Measurements from ENCODE around the gene KIF26B.

Gene KIF26B

GRCh38 chr1:245454051-245454450, 299.3 kb downstream of the KIF26B start:
- H3K4me3 ChIP-seq (ENCODE audit: low read depth, low read length) = no peak overlapping the region
- TF ChIP-seq CTCF (IDR thresholded peaks at IDR 0.05; ENCODE audit: low read depth, low read length, missing control alignments) = no peak
- DNase-seq (ENCODE audit: low read depth) = no peak
- in situ Hi-C loops (cut with HindIII; ENCODE audit: low sequenced_read_pairs) = no loop called here

- DNase-seq (ENCODE audit: low read depth) = no peak
- TF ChIP-seq CTCF (IDR thresholded peaks at IDR 0.05; ENCODE audit: low read depth, low read length, missing control alignments) = no peak
- H3K4me3 ChIP-seq (ENCODE audit: low read depth, low read length) = no peak overlapping the region
- in situ Hi-C loops (cut with HindIII; ENCODE audit: low sequenced_read_pairs) = no loop called here
Observed at GRCh38 chr1:245457562-245457961, 302.8 kb downstream of the KIF26B start.

GRCh38 chr1:245458234-245458633, 303.4 kb downstream of the KIF26B start:
- H3K4me3 ChIP-seq (ENCODE audit: low read depth, low read length) = no peak overlapping the region
- in situ Hi-C loops (cut with HindIII; ENCODE audit: low sequenced_read_pairs) = no loop called here
- no peak for DNase-seq (ENCODE audit: low read depth)
- no peak for TF ChIP-seq CTCF (IDR thresholded peaks at IDR 0.05; ENCODE audit: low read depth, low read length, missing control alignments)

- in situ Hi-C loops (cut with HindIII; ENCODE audit: low sequenced_read_pairs) = no loop called here
- no peak for DNase-seq (ENCODE audit: low read depth)
Observed at GRCh38 chr1:245458761-245459174, 304.0 kb downstream of the KIF26B start.

GRCh38 chr1:245459621-245460020, 304.8 kb downstream of the KIF26B start:
- in situ Hi-C loops (cut with HindIII; ENCODE audit: low sequenced_read_pairs) = no loop called here
- no peak for TF ChIP-seq CTCF (IDR thresholded peaks at IDR 0.05; ENCODE audit: low read depth, low read length, missing control alignments)

More at GRCh38 chr1:245458761-245459174, 304.0 kb downstream of the KIF26B start:
- H3K4me3 ChIP-seq (ENCODE audit: low read depth, low read length) = no peak overlapping the region
- TF ChIP-seq CTCF (IDR thresholded peaks at IDR 0.05; ENCODE audit: low read depth, low read length, missing control alignments) = no peak

GRCh38 chr1:245461681-245462080, 306.9 kb downstream of the KIF26B start:
- TF ChIP-seq CTCF (IDR thresholded peaks at IDR 0.05; ENCODE audit: low read depth, low read length, missing control alignments) = no peak
- H3K4me3 ChIP-seq (ENCODE audit: low read depth, low read length) = no peak overlapping the region
- DNase-seq (ENCODE audit: low read depth) = no peak
- in situ Hi-C loops (cut with HindIII; ENCODE audit: low sequenced_read_pairs) = no loop called here

More at GRCh38 chr1:245459621-245460020, 304.8 kb downstream of the KIF26B start:
- no peak for DNase-seq (ENCODE audit: low read depth)
- H3K4me3 ChIP-seq (ENCODE audit: low read depth, low read length) = no peak overlapping the region

- DNase-seq (ENCODE audit: low read depth) = no peak
- no peak for TF ChIP-seq CTCF (IDR thresholded peaks at IDR 0.05; ENCODE audit: low read depth, low read length, missing control alignments)
- in situ Hi-C loops (cut with HindIII; ENCODE audit: low sequenced_read_pairs) = no loop called here
- H3K4me3 ChIP-seq (ENCODE audit: low read depth, low read length) = no peak overlapping the region
Observed at GRCh38 chr1:245462161-245462560, 307.4 kb downstream of the KIF26B start.

All from astrocyte of the cerebellum (primary cell).